Transverse colon (tissue), 4 donors: Measurements from ENCODE around the gene RNASE3. TPM values are rescaled to one million over a fixed set of nuclear protein-coding genes. Genes with fewer than 3 reads are reported as not detected.

ENCODE experiments used
- DNase-seq: peaks from one replicate; pipeline ENCODE4 v3.0.0-alpha.2; 2019
- H3K27ac ChIP-seq, 4 donors: fragments of 200-600 bp; sonication (generic); 2 replicates each; pipeline ENCODE4 v1.5.1; 2016 to 2018; ENCODE audit warnings: inconsistent platforms in 4 of 4
- H3K27me3 ChIP-seq: fragments of 200-600 bp; sonication (generic); 2 replicates; pipeline ENCODE4 v1.5.1; 2017; ENCODE audit warnings: inconsistent platforms
- H3K36me3 ChIP-seq, 4 donors: fragments of 200-600 bp; sonication (generic); 2 replicates each; pipeline ENCODE4 v1.5.1; 2017 to 2019; ENCODE audit warnings: inconsistent platforms in 4 of 4
- H3K4me1 ChIP-seq, 4 donors: fragments of 200-600 bp; sonication (generic); 2 replicates each; pipeline ENCODE4 v1.5.1; 2017 to 2020; ENCODE audit warnings: inconsistent platforms in 4 of 4
- H3K4me3 ChIP-seq, 4 donors: fragments of 200-600 bp; sonication (generic); 1 replicate in 1 of 4; 2 replicates in 3 of 4; pipeline versions ENCODE4 v1.5.1 to v1.6.1; 2017 to 2019; ENCODE audit warnings: inconsistent platforms in 4 of 4
- H3K9me3 ChIP-seq, 2 donors: fragments of 200-600 bp; sonication (generic); 2 replicates each; pipeline ENCODE4 v1.5.1; 2017 to 2019; ENCODE audit warnings: inconsistent platforms in 2 of 2
- EP300 ChIP-seq: sonication (generic); formaldehyde crosslinking; IDR thresholded peaks from one replicate; pipeline ENCODE4 v1.6.1; 2017; ENCODE audit warnings: antibody characterized with exemption, low read depth
- POLR2A ChIP-seq: fragments of 450-650 bp; IDR thresholded peaks from one replicate; pipeline ENCODE4 v1.6.1; 2016; ENCODE audit warnings: antibody characterized with exemption, mild to moderate bottlenecking, moderate library complexity
- POLR2AphosphoS5 ChIP-seq, 3 donors: sonication (generic); formaldehyde crosslinking; IDR thresholded peaks; one replicate each; pipeline ENCODE4 v1.6.1; 2016; ENCODE audit warnings: antibody characterized with exemption in 3 of 3
- WGBS, 2 donors: methylation state at CpG; one replicate each; pipeline ENCODE4 v1.1.5; 2018; ENCODE audit warnings: low coverage in 1 of 2; 5-methylcytosine and 5-hydroxymethylcytosine counted together
- in situ Hi-C, 4 donors: fragments of 200-750 bp; cut with MboI; loops; one replicate each; pipeline versions ENCODE4 v1.15.0 to v1.15.1; 2017; ENCODE audit warnings: low sequenced_read_pairs in 3 of 4, low pct_ligation_motif_present in 1 of 4, low pct_unique_long_range_greater_than_20kb in 1 of 4
- intact Hi-C: fragments of 100-400 bp; cut with DNase I; formaldehyde crosslinking; loops from one replicate; pipeline ENCODE4 v1.15.1; 2023; ENCODE audit warnings: low total_unique reads
- total RNA-seq, 4 donors: library from RNA; depleted of rRNA; stranded (reverse); fragments of >200 nt; gene quantifications; one replicate each; pipeline ENCODE4 v1.1.0, GENCODE V29; 2016
- TF ChIP-seq, protein P1 (sequence below), 5 experiments: fragments of 200-600 bp in 3 of 5; fragments of 450-650 bp in 2 of 5; sonication (generic) in 3 of 5; IDR thresholded peaks; 1 replicate in 2 of 5; 2 replicates in 3 of 5; pipeline ENCODE4 v1.5.1; 2016 to 2017; ENCODE audit warnings: antibody characterized with exemption in 5 of 5, inconsistent platforms in 3 of 5, mild to moderate bottlenecking in 2 of 5, moderate library complexity in 1 of 5

The RNASE3 gene
- total RNA-seq, 4 donors from 2014 or later, result not detected

DNA sequence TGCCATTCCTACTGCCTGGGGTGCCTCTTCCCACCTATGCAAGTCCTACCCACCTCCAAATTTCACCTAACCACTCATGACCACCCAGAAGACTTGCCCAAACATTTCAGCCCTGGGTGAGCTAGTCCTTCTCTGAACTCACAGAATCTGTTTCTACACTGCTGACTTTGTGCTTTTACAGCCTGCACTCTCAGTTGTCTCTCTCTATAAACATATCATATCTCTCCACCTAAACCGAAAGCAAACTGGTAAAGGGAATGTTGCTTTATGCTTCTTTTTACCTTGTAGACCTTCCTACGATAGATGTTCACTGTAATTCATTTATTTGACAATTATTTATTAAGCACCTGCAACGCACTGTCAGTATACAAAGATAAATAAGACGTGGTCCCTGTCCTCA, 38.1 kb upstream of the RNASE3 start:
- in situ Hi-C loops, result loop anchor here in 2 of 4 donors (10.0 kb wide), 2 partner anchors 112 to 158 kb away; no protein-coding TSS in a partner anchor
- Histone ChIP-seq H3K36me3 (no peaks in the 10 kb centered on the region), H3K27ac (no peak overlapping the region), H3K9me3 (no peaks in the 10 kb centered on the region), H3K4me1 (peaks cover 0 to 8% (median 0%) of the 10 kb centered on the region in 4 donors), H3K4me3 (no peak overlapping the region), H3K27me3 (no peaks in the 10 kb centered on the region)
- TF ChIP-seq EP300, result no peak
- TF ChIP-seq, protein P1, sequence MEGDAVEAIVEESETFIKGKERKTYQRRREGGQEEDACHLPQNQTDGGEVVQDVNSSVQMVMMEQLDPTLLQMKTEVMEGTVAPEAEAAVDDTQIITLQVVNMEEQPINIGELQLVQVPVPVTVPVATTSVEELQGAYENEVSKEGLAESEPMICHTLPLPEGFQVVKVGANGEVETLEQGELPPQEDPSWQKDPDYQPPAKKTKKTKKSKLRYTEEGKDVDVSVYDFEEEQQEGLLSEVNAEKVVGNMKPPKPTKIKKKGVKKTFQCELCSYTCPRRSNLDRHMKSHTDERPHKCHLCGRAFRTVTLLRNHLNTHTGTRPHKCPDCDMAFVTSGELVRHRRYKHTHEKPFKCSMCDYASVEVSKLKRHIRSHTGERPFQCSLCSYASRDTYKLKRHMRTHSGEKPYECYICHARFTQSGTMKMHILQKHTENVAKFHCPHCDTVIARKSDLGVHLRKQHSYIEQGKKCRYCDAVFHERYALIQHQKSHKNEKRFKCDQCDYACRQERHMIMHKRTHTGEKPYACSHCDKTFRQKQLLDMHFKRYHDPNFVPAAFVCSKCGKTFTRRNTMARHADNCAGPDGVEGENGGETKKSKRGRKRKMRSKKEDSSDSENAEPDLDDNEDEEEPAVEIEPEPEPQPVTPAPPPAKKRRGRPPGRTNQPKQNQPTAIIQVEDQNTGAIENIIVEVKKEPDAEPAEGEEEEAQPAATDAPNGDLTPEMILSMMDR (IDR thresholded peaks at IDR 0.05), result no peak
- TF ChIP-seq POLR2A, result no peak
- TF ChIP-seq POLR2AphosphoS5 (IDR thresholded peaks at IDR 0.05), result no peak
- WGBS, 2 donors, result 25 to 36% methylated on average over 4 of the region's 4 CpGs
- no peak for DNase-seq
- intact Hi-C loops, result loop anchor here (10.0 kb wide), 1 partner anchor 158 kb away; no protein-coding TSS in a partner anchor

DNA sequence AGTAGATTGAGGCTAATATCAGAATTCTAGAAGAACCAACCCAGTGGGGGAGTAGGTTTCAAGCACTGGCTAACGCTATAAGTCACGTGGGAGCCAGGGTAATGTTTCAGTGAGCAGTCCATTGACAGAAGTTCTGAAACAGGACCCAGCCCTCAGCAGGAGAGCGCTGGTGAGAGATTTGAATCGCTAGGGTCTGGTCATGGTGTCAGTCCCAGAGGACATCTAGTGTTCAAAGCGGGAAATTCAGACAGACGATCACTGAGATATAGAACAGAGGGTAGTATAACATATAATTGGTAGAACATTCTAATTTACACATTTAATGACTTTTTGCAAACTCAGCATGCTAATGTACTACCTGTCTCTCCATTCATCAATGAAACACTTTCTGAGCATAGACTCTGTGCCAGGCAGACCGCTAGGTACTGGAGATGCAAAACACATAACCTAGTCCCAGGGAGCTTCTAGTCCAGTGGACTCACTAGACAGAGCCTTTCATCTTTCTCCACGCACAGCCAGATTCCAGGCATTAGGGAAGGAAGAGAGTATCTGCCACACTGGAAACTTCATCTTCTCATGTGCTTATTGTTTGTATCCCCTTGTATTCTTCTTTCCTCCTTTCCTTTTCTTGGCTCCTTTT, 35.4 kb upstream of the RNASE3 start:
- in situ Hi-C loops, result loop anchor here (5.0 to 10.0 kb wide), 4 partner anchors 107 to 161 kb away; no protein-coding TSS in a partner anchor

GRCh38 chr14:20857207-20857606, 34.0 kb upstream of the RNASE3 start:
- Histone ChIP-seq H3K4me1 (peaks cover 0 to 8% (median 0%) of the 10 kb centered on the region in 4 donors), H3K27me3 (no peaks in the 10 kb centered on the region), H3K9me3 (no peaks in the 10 kb centered on the region), H3K4me3 (no peak overlapping the region), H3K27ac (no peak overlapping the region), H3K36me3 (no peaks in the 10 kb centered on the region)
- in situ Hi-C loops (loop anchor here (5.0 to 10.0 kb wide), 4 partner anchors 105 to 162 kb away; no protein-coding TSS in a partner anchor), intact Hi-C loops (loop anchor here (10.0 kb wide), 1 partner anchor 162 kb away; no protein-coding TSS in a partner anchor)
- DNase-seq, result no peak
- no peak for TF ChIP-seq EP300
- TF ChIP-seq, protein P1 (IDR thresholded peaks at IDR 0.05), result no peak
- TF ChIP-seq POLR2A, result no peak
- no peak for TF ChIP-seq POLR2AphosphoS5 (IDR thresholded peaks at IDR 0.05)

More for the DNA sequence above, 35.4 kb upstream of the RNASE3 start:
- Histone ChIP-seq H3K27me3 (no peaks in the 10 kb centered on the region), H3K27ac (no peak overlapping the region), H3K4me1 (peaks cover 0 to 8% (median 0%) of the 10 kb centered on the region in 4 donors), H3K4me3 (no peak overlapping the region), H3K36me3 (no peaks in the 10 kb centered on the region), H3K9me3 (no peaks in the 10 kb centered on the region)
- intact Hi-C loops, result loop anchor here (10.0 kb wide), 1 partner anchor 161 kb away; no protein-coding TSS in a partner anchor
- WGBS, 2 donors, result 6 to 16% methylated on average over 3 to 8 of the region's 8 CpGs
- TF ChIP-seq, protein P1 (IDR thresholded peaks at IDR 0.05), result peak; percentile 59 to 86 (median 62)
- no peak for TF ChIP-seq POLR2A
- peak; percentile 57 for DNase-seq

- in situ Hi-C loops, result loop anchor here (5.0 to 10.0 kb wide), 4 partner anchors 105 to 163 kb away; no protein-coding TSS in a partner anchor
- Histone ChIP-seq H3K9me3 (no peaks in the 10 kb centered on the region), H3K4me1 (peaks cover 0 to 8% (median 0%) of the 10 kb centered on the region in 4 donors), H3K27me3 (no peaks in the 10 kb centered on the region), H3K36me3 (no peaks in the 10 kb centered on the region), H3K4me3 (no peak overlapping the region), H3K27ac (no peak overlapping the region)
- peak; percentile 71 for DNase-seq
- 34 to 38% methylated on average over 9 to 14 of the region's 14 CpGs for WGBS, 2 donors
- TF ChIP-seq POLR2AphosphoS5 (IDR thresholded peaks at IDR 0.05), result no peak
- TF ChIP-seq, protein P1 (IDR thresholded peaks at IDR 0.05), result peak; percentile 86 to 95 (median 91)
- intact Hi-C loops, result loop anchor here (10.0 kb wide), 1 partner anchor 163 kb away; no protein-coding TSS in a partner anchor
Measured at GRCh38 chr14:20857630-20858261, 33.4 kb upstream of the RNASE3 start.
